HTR-8/SVneo (cell line): ENCODE data around the gene JAG2.

Experiments
- DNase-seq: peaks from one replicate; pipeline ENCODE4 v3.0.0; 2011; ENCODE audit warnings: low spot score, mixed read lengths; ENCODE audit not compliant: insufficient read length
- FAIRE-seq: peaks from 2 replicates; lab custom pipeline; 2011; peaks lifted over from hg19 to GRCh38; lab: Jason Lieb, UNC

JAG2 gene

GRCh38 chr14:105142651-105143450 is 25.7 kb downstream of the JAG2 start:
- DNase-seq (no peak), FAIRE-seq (no peak)

GRCh38 chr14:105141486-105142281 is 26.9 kb downstream of the JAG2 start:
- DNase-seq (no peak), FAIRE-seq (no peak)

- DNase-seq (no peak), FAIRE-seq (no peak)
These were observed 27.6 kb downstream of the JAG2 start for GRCh38 chr14:105141026-105141425.

DNA sequence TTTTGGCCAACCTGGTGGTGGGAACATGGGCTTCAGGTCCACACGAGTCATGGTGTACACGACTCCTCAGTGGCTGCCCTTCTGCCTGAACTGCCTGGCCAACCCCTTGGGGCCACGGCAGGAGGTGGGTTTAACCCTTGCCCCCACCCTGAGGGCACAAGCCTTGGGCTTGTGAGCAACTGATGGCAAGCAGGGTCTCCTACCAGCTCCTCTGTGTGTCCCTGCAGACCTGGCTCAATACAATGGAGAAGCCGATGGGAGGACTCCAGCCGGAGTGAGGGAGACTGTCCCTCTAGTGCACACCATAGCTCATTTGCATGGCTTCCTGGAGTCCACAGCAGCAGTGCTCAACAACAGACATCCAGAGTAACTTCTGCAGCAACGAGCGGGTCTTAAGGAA is 28.0 kb downstream of the JAG2 start:
- DNase-seq (no peak), FAIRE-seq (peak; percentile 44)

DNA sequence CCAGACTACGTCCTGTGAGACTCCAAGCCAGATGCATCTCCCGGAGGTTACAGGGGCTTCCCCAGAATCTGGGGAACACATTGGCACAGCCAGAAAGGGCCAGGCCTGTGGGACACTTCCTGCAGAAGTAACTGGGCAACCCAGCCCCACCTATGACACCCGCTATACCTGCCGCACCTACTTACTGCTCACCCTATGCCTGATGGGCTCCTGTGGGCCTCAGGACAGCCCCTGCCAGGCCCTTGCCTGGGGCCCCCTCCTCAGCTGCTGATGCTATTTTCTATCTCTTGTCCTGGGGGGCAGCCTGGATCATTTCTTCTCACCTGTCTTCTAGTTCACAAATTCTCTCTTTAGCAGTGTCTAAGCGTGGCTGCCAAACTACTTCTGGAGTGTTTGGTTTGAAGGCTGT is 28.7 kb downstream of the JAG2 start:
- DNase-seq (no peak), FAIRE-seq (no peak)

DNA sequence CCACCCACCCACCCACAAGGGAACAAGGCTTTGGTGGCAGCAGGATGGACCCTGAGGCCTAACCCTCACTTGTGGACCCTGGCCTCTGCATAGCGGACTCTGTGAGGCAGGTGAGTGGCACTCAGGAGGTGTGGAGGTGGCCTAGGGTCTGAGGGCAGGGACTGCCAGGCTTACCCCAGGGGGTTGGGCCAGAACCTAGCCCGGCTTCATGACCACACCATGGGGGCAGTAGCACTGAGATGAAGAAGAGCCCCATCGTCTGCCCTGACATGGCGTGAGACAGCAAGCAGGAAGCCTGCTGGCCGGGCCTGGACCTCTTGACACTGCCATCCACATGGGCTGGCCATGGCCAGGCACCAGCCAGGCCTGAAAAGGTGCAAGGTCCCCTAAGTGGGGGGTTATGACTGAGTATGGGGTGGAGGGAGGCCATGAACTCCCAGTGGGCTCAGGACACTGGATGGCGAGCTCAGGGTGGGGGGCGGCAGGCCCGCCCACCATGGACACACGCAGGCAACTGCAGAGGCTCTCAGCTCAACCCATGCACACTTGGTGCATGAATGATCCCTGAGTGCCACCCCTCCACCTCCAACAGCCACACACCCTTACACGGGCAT is 29.3 kb downstream of the JAG2 start:
- DNase-seq (no peak), FAIRE-seq (no peak)

DNA sequence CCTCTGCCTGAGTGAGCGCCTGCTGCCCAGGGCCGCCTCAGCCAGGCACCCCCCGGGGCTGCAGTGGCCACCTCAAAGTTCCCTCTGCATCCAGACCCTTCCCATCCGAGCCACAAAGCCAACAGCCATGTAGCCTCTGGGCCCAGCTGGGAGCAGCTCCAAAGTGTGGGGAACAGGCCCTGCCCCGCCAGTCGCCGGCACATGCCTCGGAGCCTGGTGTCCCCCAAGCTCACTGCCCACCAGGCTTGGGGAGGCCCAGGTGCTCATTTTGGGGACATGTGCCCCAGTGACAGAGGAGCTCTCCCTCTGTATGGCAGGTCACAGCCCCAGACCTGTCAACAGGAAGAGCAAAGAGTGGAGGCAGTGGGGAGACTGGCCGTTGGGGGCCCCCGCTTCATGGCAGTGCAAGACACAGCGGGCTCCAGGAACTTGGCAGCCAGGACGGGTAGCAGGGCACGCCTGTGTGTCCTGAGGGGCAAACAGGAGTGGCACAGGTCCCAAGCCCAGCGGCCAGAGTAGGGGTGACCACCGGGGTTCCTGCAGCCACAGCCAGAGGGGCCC is 29.9 kb downstream of the JAG2 start:
- no peak for FAIRE-seq

DNA sequence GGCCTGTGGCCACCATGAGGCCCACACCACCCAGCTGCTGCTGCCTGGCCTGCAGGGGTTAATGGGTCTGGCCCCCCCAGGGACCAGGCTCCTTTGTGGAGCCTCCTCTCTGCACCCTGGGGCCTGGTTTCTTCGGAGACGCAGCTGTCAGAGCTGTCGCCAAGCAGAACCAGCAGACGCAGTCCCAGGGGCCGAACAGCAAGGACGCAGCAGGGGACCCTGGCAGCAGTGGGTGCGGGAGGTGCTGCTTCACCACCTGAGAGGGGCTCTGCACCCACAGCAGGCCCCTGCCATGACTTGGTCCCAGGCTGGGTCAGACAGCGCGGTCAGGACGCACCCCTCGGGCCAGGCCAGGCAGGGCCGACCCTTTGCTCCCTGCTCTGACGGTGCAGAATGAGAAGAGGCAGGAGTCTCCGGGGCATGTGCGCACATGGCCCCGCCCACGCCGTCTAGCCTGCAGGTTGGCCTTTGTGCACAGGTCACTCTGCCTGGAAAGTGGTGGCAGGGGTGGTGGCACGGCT is 30.5 kb downstream of the JAG2 start:
- FAIRE-seq (no peak), DNase-seq (no peak)

More for the DNA sequence above, 29.9 kb downstream of the JAG2 start:
- no peak for DNase-seq

DNA sequence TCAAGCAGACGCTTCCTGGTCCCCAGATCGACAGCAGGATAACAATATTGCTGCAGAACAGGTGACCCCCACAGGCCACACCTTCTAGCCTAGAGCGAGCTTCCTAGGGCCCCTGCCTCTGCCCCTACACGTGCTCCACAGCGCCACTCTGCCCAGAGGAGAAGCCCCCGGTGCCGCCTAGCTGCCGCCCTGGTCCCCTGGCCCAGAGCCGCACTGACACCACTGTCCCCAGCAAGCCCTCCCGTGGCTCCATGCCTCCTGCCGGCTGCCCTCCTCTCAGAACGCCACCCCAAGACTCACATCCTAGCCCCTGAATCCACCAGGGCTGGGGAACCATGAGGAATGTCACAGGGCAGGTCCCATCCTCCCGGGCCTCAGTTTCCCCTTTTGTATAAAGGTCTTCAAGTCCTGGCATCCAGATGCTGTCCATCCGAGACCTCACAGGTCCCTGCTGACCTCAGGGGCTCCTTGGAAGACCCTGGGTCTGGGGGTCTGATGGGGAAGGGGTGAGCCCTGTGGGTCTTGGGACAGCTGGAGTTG is 31.0 kb downstream of the JAG2 start:
- FAIRE-seq, result no peak
- no peak for DNase-seq

DNA sequence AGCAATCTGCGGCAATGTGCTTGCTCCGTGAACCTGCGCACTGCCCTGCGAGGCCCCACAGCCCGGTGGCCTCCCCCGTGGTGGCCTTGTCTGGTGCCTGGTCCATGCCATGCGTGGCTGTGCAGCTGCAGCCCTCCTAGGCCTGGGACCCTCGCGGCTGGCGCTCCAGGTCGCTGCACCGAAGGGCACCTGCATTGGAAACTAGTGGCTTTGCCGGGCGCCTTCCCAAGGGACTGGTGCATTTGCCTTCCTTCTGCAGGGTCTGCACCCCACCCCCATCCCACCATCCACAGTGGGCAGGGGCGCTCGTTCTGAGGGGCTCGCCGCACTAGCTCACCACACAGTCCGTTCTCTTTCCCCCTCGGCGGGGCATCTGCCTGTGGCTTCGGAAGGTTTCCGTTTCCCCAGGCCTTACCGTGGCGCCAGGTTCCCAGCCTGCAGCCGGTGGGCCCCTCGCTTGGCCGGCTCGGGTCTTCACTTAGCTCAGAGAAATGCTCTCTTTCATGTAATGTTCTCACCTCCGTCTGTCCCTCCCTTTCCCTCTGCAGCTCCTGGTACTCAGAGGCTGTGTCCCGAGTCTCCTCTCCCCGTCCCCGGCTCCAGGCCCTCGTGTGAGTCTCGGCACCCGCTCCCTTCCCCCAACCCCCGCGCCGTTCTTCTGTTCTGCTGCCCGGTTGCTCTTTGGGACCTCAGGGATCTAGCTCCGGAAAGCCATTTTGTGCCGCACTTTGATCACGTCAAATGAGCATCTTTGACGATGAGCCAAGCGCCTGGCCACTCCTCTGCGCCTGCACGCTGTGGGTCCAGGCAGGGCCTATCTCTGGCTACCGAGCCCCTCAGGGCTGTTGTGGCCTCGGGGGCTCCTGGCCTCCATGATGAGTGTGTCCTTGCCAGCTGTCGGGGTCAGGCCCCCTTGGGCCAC is 31.9 kb downstream of the JAG2 start:
- FAIRE-seq, result no peak

DNA sequence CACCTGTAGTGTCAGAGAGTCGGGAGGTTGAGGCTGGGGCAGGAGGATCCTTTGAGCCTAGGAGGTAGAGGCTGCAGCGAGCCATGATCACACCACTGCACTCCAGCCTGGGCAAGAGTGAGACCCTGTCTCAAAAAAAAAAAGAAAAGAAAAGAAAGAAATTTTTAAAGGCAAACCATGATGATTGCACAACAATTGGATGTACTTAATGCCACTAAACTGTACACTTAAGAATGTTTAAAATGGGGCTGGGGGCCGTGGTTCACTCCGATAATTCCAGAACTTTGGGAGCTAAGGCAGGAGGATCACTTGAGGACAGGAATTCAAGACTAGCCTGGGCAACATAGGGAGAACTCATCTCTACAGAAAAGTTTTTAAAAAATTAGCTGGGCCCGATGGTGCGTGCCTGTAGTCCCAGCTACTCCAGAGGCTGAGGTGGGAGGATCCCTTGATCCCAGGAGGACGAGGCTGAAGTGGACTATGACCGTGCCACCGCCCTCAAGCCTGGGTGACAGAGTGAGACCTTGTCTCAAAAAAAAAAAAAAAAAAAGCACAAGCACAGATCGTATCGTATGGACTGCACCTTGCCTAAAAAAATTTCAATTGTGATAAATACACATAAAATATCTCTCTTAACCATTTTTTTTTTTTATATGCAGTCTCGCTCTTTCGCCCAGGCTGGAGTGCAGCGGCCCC is 32.7 kb downstream of the JAG2 start:
- FAIRE-seq, result no peak

More for the DNA sequence above, 31.9 kb downstream of the JAG2 start:
- no peak for DNase-seq

GRCh38 chr14:105132921-105133654 is 35.5 kb downstream of the JAG2 start:
- DNase-seq (no peak), FAIRE-seq (no peak)

More for the DNA sequence above, 32.7 kb downstream of the JAG2 start:
- no peak for DNase-seq

DNA sequence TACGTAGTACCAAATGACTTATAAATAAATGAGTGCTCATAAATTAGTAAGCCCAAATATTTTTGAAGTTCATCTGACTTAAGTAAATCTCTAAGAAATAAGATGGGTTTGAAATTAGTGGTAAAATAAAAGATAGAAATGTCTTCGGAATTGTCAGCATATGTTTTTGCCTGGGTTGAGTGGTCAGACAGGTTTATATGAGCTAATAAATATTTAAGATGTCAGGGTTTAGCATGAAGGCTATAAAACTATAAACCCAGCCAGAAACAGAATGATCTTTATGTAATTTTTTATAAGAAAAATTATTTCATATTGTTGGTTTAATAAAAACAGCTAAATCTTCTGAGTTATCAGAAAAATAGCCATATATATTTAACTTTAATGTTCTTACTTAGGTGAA is 37.3 kb downstream of the JAG2 start:
- DNase-seq (no peak), FAIRE-seq (no peak)

DNA sequence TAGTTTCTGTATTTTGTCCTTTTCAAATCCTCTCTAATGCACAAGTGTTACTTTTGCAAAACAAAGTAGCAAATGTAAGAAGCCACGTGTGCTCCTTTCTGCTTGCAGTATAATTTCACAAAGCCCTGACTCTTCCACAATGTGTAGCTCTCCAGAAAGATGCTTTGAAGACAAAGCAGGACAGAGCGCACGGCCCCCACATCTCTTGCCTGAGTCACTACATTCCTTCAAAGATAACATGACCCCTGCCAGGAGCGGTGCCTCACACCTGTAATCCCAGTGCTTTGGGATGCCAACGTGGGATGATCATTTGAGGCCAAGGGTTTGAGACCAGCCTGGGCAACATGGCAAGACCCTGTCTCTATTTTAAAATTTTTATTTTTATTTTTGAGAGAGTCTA is 40.5 kb downstream of the JAG2 start:
- FAIRE-seq (no peak), DNase-seq (no peak)

GRCh38 chr14:105126981-105127329 is 41.6 kb downstream of the JAG2 start:
- FAIRE-seq, result no peak

DNA sequence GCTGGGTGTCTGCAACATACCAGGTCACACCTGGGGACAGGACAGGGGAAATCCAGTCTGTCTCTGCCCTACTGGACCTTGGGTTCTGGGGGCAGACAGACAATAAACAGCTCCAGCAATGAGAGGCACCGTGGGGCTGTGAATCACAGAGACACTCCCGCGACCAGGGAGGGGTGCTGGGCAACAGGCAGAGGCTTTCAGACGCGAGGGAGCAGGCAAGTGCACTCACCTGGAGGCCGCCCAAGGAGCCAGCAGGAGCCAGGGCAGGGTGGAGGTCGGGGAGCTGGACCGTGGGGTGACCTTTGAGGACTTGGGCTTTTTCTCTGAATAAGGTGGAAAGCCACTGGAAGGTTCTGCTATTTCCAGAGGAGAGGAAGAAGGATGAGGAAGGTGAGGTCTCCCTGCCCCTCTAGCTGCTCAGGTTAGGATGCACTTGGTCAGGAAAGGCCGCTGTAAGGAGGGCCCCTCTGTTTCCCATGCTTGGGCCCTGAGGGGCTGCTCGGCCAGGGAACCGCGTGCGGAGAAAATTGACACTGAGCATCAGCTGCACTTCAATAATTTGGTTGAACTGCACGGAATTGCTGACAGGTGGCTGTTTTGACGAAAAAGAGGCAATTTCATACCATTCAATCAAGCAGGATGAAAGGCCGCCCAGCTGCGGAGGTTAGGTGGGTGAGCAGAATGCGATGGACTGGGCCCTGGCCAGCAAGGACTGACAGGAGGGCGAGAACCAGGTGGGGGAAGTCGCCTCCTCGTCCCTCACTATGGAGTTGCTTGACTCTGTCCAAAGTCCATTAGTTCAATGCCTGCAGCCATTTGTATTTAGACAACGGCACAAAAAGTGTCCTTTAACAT is 42.2 kb downstream of the JAG2 start:
- no peak for DNase-seq
- no peak for FAIRE-seq

More at GRCh38 chr14:105126981-105127329, 41.6 kb downstream of the JAG2 start:
- DNase-seq, result no peak

DNA sequence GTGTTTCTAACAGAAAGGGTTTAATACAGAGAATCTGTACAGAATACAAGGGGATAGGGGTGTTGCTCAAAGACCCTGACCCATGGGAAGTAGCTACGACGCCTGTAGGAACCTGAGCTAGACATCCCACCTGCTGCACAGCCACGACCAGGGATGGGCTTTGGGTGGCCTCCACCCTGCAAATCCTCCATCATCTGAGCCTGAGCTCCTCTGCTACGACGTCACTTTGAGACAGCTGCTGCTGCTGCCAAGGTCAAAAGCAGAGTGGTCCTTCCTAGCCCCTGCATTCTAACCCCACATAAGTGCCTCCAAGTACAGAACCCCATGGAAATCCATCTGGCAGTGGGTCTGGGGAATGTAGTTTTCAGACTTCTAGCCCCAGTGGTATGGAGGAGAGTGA is 43.8 kb downstream of the JAG2 start:
- FAIRE-seq (no peak), DNase-seq (no peak)
